GM19372 (cell line): ENCODE data around the gene MOBP.
"Not testable (repeated sequence)": the region's sequence is repeated elsewhere in the genome, so short reads cannot be mapped to it uniquely, and the experiment has no call there.

ENCODE experiments used
- ATAC-seq: cut with Tn5 transposase; IDR thresholded peaks from one replicate; pipeline ENCODE4 v1.9.1; 2021; ENCODE audit warnings: mild to moderate bottlenecking, low read depth, moderate library complexity; ENCODE audit not compliant: unreplicated experiment

The MOBP gene

DNA sequence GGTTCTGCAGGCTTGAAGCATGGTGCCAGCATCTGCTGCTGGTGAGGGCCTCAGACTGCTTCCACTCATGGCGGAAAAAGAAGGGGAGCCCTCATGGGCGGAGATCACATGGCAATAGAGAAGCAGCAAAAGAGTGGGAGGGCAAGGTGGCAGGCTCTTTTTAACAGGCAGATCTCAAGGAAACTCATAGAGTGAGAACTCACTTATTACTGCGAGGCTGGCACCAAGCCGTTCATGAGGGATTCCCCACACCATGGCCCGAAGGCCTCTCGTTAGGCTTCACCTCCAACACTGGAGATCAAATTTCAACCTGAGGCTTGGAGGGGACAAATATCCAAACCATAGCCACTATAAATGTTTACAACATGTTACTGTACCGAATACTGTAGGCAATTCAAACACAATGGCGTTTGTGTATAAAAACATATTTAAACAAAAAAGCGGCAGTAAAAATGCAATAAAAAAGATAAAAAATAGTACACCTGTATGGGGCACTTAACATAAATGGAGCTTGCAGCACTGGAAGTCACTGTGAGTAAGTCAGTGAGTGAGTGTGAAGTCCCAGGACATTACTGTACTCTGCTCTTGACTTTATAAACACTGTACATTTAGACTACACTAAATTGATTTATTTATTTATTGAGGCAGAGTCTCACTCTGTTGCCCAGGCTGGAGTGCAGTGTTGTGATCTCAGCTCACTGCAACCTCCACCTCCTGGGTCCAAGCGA lies 18.8 kb upstream of the MOBP start:
- ATAC-seq: no peak

DNA sequence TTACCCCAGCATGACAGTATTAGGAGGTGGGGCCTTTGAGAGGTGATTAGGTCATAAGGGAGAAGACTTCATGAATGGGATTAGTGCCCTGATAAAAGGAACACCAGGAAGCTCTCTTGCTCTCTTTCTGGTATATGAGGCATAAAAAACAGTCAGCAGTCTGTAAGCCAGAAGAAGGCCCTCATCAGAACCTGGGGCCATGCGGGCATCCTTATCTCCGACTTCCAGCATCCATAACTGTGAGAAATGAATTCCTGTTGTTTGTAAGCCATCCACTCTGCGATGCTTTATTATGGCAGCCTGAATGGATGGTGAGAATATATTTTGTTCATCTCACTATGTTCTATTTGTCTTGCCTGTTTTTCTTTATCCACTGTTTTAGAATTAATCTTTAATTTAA lies 17.7 kb upstream of the MOBP start:
- no peak for ATAC-seq

DNA sequence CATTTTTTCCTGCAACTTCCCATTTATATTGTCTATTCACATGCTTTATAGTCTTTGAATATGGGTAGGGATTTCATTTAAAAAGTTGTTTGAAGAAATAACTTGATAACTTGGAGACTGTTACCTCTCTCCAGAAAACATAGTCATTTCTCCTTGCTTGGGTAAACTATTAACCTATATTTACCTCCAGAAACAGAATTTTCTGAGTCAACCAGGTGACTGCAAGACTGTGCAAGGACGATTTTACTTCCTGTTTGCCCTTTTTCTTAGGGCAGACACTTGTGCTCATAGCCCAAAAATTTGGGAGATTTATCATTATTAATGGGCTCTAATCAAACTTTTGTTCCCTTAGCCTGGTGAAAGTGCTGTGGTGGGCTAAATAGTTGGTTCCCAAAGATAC lies 14.3 kb upstream of the MOBP start:
- ATAC-seq: no peak

DNA sequence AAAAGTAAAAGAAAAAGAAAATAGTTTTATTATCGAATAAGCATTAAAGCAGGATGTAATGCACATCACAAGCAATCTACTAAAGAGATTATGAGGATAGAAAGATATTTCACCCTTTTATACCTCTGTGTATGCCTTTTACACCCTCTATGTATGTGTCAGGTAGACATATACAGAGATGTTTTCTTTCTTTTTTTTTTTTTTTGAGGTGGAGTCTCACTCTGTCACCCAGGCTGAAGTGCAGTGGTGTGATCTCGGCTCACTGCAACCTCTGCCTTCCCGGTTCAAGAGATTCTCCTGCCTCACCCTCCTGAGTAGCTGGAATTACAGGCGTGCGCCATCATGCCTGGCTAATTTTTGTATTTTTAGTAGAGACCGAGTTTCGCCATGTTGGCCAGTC lies 13.6 kb upstream of the MOBP start:
- ATAC-seq: not testable (repeated sequence)

DNA sequence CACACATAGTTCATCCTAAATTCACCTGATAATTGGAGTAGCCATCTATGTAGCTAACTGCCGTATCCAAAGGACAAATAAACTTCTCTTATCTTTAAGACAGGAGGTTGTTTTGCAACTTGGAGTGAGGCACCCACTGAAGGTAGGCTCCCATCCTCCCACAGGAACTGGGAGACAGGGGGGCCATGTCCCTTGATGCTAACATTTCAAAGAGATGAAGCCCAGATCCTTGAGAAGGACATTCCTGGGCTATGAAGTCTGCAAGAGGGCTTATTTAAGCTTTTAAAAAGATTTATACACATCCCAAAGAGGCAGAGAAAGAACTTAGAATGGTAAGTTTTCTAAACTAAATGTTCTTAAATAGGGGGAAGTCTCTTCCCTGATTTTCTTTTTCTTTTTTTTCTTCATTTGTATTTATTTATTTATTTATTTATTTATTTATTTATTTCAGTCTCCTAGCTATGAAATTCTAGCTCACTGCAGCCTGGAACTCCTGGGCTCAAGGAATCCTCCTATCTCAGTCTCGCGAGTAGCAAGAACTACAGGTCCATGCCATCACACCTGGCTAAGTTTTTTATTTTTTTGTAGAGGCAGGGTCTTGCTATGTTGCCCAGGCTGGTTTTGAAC lies 12.8 kb upstream of the MOBP start:
- ATAC-seq: no peak

DNA sequence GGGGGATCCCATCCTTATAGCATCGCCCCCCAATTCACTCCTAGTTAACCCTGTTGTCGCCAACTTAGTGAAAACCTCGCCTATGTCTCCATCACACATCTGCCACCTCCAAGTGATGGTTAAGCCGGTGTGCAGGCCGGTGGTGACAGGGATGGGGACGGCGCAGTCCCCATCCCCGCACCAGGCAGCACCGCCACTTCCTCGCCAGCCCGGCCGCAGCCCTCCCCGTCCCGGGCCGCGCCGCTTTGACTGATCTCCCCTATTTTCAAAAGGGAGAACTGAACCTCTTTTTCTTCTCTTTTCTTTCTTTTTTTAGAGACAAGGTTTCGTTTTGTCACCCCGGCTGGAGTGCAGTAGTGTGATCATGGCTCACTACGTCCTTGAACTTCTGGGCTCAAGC lies 11.3 kb upstream of the MOBP start:
- no peak for ATAC-seq

DNA sequence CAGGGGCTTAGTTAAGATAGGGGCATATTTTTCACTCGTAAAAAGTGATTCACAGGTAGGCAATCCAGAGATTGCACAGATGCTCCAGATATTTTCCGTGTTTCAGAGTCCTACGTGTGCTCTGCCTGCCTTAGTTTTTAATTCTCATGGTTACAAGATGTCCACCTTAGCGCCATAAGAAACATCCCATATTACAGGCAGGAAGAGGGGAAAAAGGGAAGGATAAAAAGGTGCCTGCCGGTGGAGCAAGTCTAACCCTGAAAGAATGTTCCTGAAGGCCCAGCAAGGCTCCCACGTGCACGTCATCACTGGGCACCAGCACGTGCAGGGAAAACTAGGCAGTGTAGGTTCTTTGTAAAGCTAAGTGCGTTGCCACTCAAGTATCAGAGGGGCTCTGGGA lies 10.1 kb upstream of the MOBP start:
- ATAC-seq: no peak

DNA sequence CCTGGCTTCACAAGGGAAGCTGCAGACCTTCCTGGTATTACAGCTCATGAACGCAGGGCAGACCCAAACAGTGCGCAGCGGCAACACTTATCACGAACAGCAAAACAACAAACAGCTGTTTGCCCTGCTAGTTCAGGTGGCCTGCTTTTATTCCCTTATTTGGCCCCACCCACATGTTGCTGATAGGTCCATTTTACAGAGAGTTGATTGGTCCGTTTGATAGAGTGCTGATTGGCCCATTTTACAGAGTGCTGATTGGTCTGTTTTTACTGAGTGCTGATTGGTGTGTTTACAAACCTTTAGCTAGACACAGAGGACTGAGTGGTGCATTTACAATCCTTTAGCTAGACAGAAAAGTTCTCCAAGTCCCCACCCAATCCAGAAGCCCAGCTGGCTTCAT lies 8.9 kb upstream of the MOBP start:
- not testable (repeated sequence) for ATAC-seq

DNA sequence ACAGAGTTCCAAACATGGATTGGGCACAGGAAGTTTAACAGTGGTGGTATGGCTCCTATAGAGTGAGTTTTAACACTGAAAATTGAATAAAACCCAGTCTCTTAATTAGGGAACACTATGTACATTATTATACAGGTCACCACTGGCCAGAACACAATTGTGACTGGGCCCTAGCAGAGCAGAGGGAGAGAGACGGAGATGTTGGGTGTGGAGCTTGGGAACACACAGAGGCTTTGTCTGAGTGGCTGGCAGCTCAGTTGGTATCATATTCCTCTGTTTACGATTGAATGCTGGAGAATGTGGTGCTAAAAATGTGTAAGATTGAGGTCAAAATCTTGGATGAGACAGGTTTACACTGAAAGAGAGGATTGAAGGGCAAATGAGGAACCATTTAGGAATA lies 6.8 kb upstream of the MOBP start:
- ATAC-seq: no peak

DNA sequence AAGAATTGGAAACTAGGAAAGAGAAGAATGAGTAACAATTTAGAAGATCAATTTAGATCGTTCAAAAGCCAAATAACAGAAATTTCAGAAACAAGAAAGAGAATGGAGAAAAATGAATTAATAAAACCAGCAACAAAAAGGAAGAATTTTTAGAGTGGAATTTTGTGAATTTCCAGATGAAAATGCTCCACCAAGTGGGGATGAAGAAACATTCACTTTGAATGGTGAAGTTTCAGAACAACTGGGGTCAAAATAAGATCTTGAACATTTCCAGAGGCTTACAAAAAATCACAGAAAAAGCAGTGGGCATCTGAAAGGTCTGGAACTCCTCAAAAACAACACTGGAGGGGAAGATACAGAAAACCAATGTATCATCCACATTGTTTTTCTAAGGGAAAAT lies 4.2 kb upstream of the MOBP start:
- ATAC-seq: no peak

DNA sequence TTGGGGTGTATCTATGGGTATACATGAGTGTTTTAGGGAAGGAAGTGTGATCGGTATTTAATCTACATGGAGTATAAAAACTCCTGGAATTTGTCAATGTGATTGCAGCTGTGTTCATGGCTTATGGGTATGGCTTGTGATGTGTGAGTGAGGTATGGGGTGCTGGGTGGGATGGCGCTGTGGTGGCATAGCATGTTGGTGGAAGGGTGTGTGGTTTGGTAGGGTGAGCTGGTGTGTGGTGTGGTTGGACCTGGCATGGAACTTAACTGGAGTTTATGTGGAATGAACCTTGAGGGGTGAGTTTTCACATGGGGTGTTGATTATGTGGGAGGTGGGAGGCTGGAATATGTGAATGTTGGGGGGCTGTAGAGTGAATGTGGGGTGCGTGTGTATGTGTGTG lies 492 bp upstream of the MOBP start:
- ATAC-seq: no peak

DNA sequence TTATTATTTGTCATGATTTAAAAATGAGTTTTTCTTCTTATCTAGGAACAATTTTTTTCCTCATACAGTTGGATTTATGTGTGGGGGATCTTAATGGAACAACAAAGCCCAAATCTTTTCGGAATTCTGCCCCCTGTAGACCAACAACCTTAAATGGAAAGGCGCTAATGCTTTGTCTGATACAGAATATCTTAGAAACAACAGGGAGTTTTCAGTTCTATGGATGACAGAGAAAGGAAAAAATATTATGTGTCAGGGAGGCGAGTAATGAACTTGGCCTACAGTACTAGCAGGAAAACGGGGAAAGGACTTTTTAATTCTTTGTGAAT lies 592 bp downstream of the MOBP start:
- ATAC-seq: no peak

DNA sequence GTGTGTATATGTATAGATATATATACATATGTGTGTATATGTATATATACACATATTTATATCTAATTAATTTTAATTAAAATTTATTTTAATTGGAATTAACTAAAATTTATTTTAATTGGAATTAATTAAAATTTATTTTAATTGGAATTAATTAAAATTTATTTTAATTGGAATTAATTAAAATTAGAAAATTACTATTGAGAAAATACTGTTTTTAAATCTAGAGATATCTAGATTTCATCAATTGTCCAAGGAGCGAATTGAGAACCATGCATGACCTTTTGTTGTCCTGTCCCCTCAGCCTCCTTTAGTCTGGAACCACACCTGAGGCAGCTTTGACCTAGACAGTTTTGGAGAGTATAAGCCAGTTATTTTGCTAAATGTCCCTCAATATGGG lies 1.8 kb downstream of the MOBP start:
- ATAC-seq: no peak

DNA sequence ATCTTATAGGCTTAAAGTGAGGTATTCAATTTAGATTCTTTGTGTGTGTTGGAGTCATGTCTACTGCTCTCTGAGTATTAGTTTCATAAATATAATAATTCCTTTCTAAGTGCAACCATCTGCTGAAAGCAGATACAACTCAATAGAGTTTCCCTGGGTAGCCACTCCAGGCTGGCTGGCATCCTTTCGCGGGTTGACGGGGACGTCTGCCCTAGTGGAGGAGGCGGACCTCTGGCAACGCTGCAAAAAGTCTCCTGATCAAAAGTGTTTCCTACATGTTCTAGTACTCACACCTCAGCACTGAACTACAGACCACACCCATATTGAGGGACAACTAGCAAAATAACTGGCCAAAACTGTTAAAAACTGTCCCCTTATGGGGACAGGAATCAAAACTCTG lies 2.5 kb downstream of the MOBP start:
- ATAC-seq: no peak

DNA sequence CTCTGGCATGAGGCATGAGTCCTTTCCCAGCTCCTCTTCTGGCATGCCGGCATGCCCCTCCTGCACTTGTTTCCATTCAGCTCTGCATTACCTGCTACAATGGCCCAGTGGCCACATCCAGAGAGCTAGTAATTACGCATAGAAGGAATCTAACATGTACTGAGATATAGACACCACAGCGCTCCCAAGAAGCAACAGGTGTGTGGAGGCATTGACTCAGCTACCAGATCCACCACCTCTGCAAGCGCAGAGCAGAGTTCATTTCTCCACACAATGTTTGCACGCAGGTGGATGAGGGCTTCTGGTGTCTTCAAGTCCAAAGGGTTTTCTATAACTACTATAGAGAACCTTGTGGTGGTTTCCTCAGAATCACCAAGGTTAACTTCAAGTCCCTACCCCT lies 4.2 kb downstream of the MOBP start:
- no peak for ATAC-seq

DNA sequence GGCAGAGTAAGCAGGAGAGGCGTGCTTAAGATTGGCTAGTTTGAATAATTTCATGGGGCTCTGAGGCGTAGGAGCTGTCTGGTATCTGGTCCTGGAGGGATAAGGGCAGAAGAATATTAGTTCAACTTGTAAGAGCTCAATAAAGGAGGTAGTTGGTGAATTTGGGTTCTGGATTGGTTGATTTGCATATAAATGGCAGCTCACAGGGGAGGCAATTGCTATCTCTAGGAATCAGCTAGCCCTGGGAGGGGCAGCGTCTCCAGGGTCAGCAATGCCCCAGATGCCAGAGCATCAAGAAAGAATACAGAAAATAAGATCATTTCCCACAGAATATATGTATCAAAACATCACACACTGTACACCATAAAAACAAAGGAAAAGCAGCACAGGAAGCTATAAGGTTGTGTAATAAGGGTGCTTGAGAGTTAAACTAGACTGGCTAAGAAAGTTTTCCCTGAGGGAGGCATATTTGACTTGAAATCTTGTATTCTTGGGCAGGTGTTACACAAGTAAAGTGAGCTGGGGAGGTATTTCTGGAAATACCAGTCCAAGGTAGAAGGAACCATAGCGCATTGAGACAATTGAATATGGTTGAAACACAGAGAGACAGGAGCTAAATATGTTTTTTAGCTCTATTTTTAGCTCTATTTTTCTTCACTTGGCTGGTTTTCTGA lies 6.1 kb downstream of the MOBP start:
- no peak for ATAC-seq

DNA sequence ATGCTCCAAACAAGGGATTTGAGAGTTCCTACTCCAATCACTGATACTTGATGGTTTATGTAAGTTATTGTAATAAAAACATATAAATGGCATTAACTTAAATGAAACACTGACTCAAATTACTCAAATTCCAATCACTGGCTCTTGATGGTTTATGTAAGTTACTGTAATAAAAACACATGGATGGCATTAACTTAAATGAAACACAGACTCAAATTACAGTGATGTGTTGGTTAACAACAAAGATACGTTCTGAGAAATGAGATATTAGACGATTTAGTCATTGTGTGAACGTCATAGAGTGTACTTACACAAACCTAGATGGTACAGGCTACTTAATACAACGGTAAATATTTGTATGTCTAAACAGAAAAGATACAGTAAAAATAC lies 6.6 kb downstream of the MOBP start:
- ATAC-seq: no peak

DNA sequence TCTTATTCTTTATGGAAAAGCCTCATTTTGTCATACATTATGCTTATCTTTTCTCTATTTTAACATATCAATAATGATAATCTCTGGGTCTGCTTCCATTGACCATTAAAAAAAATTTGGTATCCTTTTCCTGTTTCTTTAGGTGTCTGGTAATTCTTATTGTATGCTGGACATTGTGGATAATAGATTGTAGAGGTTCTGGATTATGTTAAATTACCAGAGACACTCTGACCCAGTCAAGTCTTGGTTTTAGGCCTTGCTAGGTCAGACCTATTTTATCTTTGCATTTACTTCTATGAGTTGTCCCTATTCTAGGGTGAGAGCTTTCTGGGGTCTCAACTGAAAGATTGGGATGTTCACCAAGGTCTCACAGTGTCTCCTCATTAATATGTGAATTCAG lies 9.3 kb downstream of the MOBP start:
- no peak for ATAC-seq

DNA sequence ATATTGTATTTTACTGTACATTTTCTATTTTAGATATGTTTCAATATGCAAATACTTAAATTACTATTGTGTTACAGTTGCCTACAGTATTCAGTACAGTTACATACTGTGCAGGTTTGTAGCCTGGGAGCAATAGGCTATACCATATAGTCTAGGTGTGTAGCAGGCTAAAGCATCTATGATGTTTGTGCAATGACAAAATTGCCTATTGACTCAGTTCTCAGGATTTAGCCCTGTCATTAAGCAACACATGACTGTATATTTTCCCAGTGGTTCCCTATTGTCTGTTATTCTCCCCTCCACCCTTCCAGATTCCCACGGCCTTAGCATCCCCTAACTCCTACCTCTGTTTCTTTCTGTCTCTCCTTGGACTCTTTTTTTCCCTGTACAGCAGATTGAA lies 10.7 kb downstream of the MOBP start:
- ATAC-seq: no peak

DNA sequence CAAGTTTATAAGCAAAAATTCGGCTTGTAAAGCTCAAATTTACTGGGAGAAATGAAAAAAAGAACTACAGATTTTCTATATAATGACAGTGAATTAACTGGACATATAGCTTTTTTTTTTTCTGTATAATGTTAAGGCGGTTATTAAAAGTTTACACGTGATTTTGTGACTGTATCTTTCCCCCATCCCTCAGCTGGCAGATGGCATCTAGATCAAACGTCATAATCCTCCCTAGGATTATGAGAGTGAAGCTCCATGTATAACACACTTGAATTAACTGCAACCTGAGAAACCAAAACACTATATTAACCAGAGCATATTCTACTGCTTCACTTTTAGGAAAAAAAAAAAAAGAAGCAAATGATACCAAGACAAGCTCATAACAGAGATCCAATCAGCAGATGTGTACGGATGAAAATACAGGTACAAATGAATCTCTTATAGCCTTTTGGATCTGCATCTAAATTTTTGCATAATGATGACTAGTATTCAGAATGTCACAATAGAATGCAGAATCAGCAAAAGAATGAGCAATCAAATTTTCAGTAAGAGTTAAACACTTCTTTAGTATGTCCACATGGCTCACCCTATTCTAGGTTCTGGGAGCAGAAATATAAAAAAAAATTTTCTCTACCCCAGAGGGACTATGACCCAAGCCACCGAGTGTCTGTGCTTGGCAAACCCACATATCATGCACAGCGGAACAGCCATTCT lies 12.4 kb downstream of the MOBP start:
- ATAC-seq: no peak

DNA sequence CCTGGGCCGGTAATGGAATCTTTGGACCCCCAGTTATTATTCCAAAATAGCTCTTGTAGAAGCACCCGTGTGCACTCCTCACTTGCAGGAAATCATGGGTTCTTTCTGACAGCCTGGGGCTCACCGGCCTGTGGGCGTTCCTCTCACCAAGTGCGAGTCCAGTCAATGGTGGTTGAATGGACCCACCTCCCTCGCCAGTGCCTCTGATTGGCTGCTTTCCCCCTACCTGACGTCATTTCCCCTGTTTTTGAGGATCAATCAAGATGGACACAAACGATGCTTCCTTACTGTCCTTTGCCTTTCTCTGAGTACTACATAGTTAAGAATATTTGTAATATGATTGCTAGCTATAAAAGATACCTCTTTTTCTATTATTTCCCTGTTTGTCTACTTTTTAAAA lies 18.1 kb downstream of the MOBP start:
- ATAC-seq: no peak

DNA sequence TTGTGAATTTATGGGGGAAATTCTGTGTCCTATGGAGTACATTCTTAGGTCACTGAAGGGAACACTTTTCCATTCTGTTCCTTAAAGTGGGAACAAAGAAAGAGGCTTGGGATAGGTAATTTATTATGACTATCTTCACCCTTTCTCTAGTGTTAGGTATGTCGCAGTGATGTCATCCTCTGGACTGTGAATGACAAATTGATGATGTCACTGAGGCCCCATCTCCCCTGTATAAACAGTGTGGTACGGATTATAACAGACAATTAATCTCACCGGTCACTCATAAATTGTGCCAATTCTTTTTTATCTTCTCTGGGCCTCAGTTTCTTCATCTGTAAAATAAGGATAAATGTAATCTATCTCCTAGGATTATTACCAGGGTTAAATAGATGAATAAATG lies 23.5 kb downstream of the MOBP start:
- no peak for ATAC-seq
